Gastrocnemius medialis (tissue), 4 donors: ENCODE data around the gene TNS3. TPM values are rescaled to one million over a fixed set of nuclear protein-coding genes. Genes with fewer than 3 reads are reported as not detected.

ENCODE experiments used
- ATAC-seq, 2 donors: fragments of 150-250 bp; one replicate each; pipeline ENCODE4 v1.9.1; 2016
- DNase-seq, 2 donors: peaks; one replicate each; pipeline ENCODE4 v3.0.0-alpha.2; 2019
- H3K27ac ChIP-seq, 4 donors: fragments of 200-600 bp; sonication (generic); 1 replicate in 1 of 4; 2 replicates in 3 of 4; pipeline ENCODE4 v1.5.1; 2016 to 2018; ENCODE audit warnings: mild to moderate bottlenecking in 2 of 4, moderate library complexity in 1 of 4
- H3K27me3 ChIP-seq, 3 donors: fragments of 200-600 bp; sonication (generic) in 2 of 3; 1 replicate in 1 of 3; 2 replicates in 2 of 3; pipeline versions ENCODE4 v1.5.1 to v1.6.0; 2016 to 2019; ENCODE audit warnings: mild to moderate bottlenecking in 1 of 3, moderate library complexity in 1 of 3
- H3K36me3 ChIP-seq, 2 donors: fragments of 200-600 bp; sonication (generic) in 1 of 2; one replicate each; pipeline ENCODE4 v1.5.1; 2017 to 2018
- H3K4me1 ChIP-seq, 2 donors: fragments of 200-600 bp; sonication (generic) in 1 of 2; one replicate each; pipeline ENCODE4 v1.5.1; 2016 to 2017; ENCODE audit warnings: mild to moderate bottlenecking in 2 of 2
- H3K4me3 ChIP-seq, 4 donors: fragments of 200-600 bp; sonication (generic) in 3 of 4; 1 replicate in 1 of 4; 2 replicates in 3 of 4; pipeline ENCODE4 v1.5.1; 2016 to 2019; ENCODE audit warnings: mild to moderate bottlenecking in 2 of 4
- H3K9me3 ChIP-seq, 3 donors: fragments of 200-600 bp; sonication (generic) in 2 of 3; 1 replicate in 1 of 3; 2 replicates in 2 of 3; pipeline ENCODE4 v1.5.1; 2016 to 2019
- POLR2A ChIP-seq, 2 donors: fragments of 450-650 bp; IDR thresholded peaks; one replicate each; pipeline ENCODE4 v1.6.1; 2017; ENCODE audit warnings: antibody characterized with exemption in 2 of 2, mild to moderate bottlenecking in 2 of 2, moderate library complexity in 2 of 2
- in situ Hi-C, 4 donors: fragments of 200-750 bp; cut with MboI; loops; one replicate each; pipeline versions ENCODE4 v1.15.0 to v1.8.0; 2017; ENCODE audit warnings: low sequenced_read_pairs in 4 of 4
- intact Hi-C: fragments of 100-400 bp; cut with DNase I; formaldehyde crosslinking; loops from one replicate; pipeline ENCODE4 v1.15.1; 2023; ENCODE audit warnings: low total_unique reads
- total RNA-seq, 4 donors: library from RNA; depleted of rRNA; stranded (reverse); fragments of >200 nt; gene quantifications; one replicate each; pipeline versions ENCODE4 v1.1.0 to v1.2.3, GENCODE V29; 2016
- TF ChIP-seq, protein P1 (sequence below), 5 experiments: fragments of 450-650 bp in 3 of 5; fragments of 200-600 bp in 2 of 5; sonication (generic) in 2 of 5; IDR thresholded peaks in 4 of 5; conservative IDR thresholded peaks in 1 of 5; 1 replicate in 4 of 5; 2 replicates in 1 of 5; pipeline ENCODE4 v1.5.1; 2016 to 2019; ENCODE audit warnings: antibody characterized with exemption in 5 of 5, mild to moderate bottlenecking in 3 of 5, moderate library complexity in 3 of 5

The TNS3 gene
- total RNA-seq, 4 donors from 2014 or later: 39.4 to 64.3 (median 50.5) TPM

DNA sequence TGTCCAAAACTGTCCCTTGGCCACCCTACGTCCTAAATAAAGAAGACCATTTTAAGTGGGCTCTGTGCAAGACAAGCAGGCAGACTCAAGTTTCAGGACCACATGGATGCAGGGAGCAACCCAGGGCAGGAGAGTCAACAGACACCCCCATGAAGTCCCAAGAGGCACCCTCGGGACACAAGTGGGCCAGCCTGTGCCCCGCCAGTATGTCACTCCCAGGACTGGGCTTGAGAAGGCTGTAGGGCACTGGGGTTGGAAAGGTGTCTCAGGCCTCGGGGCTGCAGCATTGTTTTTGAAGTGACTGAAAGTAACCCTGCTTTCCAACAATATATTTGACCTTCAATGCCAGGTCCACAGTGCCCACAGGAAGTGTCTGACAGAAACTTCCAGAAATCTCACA is 157.4 kb downstream of the TNS3 start:
- no peaks in the 10 kb centered on the region for H3K27me3 ChIP-seq
- no peak overlapping the region for H3K4me3 ChIP-seq
- peaks cover 0 to 9% of the 10 kb centered on the region in 2 donors for H3K36me3 ChIP-seq
- no peak overlapping the region for H3K27ac ChIP-seq
- TF ChIP-seq POLR2A (IDR thresholded peaks at IDR 0.05): no peak
- TF ChIP-seq, protein P1, sequence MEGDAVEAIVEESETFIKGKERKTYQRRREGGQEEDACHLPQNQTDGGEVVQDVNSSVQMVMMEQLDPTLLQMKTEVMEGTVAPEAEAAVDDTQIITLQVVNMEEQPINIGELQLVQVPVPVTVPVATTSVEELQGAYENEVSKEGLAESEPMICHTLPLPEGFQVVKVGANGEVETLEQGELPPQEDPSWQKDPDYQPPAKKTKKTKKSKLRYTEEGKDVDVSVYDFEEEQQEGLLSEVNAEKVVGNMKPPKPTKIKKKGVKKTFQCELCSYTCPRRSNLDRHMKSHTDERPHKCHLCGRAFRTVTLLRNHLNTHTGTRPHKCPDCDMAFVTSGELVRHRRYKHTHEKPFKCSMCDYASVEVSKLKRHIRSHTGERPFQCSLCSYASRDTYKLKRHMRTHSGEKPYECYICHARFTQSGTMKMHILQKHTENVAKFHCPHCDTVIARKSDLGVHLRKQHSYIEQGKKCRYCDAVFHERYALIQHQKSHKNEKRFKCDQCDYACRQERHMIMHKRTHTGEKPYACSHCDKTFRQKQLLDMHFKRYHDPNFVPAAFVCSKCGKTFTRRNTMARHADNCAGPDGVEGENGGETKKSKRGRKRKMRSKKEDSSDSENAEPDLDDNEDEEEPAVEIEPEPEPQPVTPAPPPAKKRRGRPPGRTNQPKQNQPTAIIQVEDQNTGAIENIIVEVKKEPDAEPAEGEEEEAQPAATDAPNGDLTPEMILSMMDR (IDR thresholded peaks at IDR 0.05 in 4 of 5, conservative IDR thresholded peaks at IDR 0.05 in 1 of 5): no peak
- in situ Hi-C loops (no loop called here), intact Hi-C loops (no loop called here)
- DNase-seq (no peak), ATAC-seq (no peak)
- H3K4me1 ChIP-seq: peaks cover 18 to 27% of the 10 kb centered on the region in 2 donors
- H3K9me3 ChIP-seq: no peaks in the 10 kb centered on the region

DNA sequence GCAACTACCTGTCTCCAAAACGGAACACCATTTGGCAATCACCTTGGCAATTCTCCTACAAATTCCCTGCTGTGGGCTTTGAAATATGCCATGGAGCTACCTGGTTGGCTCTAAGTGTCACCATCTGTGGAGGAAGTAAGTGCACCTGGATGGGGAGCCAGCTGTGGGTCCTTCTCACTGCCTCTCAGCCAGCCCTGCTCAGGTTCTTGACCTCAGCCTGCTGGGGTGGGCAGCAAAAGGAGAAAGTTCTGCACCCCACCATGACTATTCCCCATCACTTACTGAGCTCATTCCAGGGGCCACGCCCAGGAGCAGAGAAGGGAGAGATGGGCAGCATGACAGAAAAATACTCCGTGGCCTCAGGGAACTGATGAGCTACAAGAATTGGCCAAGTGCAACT is 158.7 kb downstream of the TNS3 start:
- ATAC-seq (no peak), DNase-seq (no peak)
- Histone ChIP-seq H3K9me3 (no peaks in the 10 kb centered on the region), H3K36me3 (peaks cover 0 to 9% of the 10 kb centered on the region in 2 donors), H3K4me1 (peaks cover 19 to 32% of the 10 kb centered on the region in 2 donors), H3K27me3 (no peaks in the 10 kb centered on the region), H3K27ac (no peak overlapping the region), H3K4me3 (no peak overlapping the region)
- intact Hi-C loops (no loop called here), in situ Hi-C loops (no loop called here)
- TF ChIP-seq, protein P1 (IDR thresholded peaks at IDR 0.05 in 4 of 5, conservative IDR thresholded peaks at IDR 0.05 in 1 of 5): no peak
- TF ChIP-seq POLR2A (IDR thresholded peaks at IDR 0.05): no peak

DNA sequence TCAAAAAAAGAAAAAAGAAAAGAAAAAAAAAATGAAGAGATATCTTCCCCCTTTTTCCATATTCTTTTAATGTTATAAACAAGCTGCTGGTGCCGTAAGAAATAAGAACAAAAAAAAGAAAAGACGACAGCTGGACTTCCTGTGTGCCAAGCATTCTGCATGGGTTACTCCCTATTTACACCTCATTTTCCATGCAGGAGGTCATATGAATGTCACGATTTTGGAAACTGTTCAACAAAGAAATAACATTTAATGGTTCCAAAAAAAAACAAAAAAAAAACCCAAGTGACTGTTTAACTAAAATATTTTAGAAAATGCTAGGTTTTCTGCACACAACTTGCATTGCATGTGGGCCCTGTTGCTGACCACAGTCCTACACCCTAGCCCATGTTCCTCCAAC is 159.3 kb downstream of the TNS3 start:
- Histone ChIP-seq H3K4me1 (peaks cover 14 to 32% of the 10 kb centered on the region in 2 donors), H3K27ac (no peak overlapping the region), H3K4me3 (no peak overlapping the region), H3K36me3 (peaks cover 0 to 9% of the 10 kb centered on the region in 2 donors), H3K9me3 (no peaks in the 10 kb centered on the region), H3K27me3 (no peaks in the 10 kb centered on the region)
- no peak for ATAC-seq
- intact Hi-C loops (no loop called here), in situ Hi-C loops (no loop called here)
- no peak for DNase-seq
- no peak for TF ChIP-seq POLR2A (IDR thresholded peaks at IDR 0.05)
- TF ChIP-seq, protein P1 (IDR thresholded peaks at IDR 0.05 in 4 of 5, conservative IDR thresholded peaks at IDR 0.05 in 1 of 5): no peak

DNA sequence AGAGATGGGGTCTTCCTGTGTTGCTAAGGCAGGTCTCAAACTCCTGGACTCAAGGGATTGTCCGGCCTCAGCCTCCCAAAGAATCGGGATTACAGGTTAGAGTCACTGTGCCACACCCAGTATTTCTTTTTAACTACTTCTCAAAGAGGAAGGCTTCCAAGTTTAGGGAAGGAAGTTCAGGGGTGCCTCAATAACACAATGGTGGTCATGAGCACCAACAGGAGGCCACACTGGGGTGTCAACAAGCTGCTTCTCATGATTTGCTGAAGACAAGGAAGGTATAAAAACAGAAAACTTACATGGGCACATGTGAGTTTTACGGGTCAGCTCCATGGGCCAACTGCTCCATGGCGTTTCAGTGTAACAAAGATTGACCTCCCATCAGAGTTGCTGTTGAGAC is 160.5 kb downstream of the TNS3 start:
- peaks cover 0 to 11% of the 10 kb centered on the region in 2 donors for H3K36me3 ChIP-seq
- H3K27ac ChIP-seq: no peak overlapping the region
- TF ChIP-seq, protein P1 (IDR thresholded peaks at IDR 0.05 in 4 of 5, conservative IDR thresholded peaks at IDR 0.05 in 1 of 5): no peak
- TF ChIP-seq POLR2A (IDR thresholded peaks at IDR 0.05): no peak
- in situ Hi-C loops: no loop called here
- no peaks in the 10 kb centered on the region for H3K27me3 ChIP-seq
- ATAC-seq: no peak
- peaks cover 9 to 26% of the 10 kb centered on the region in 2 donors for H3K4me1 ChIP-seq
- H3K4me3 ChIP-seq: no peak overlapping the region
- DNase-seq: no peak
- intact Hi-C loops: no loop called here
- H3K9me3 ChIP-seq: no peaks in the 10 kb centered on the region
